SK-N-SH treated with all-trans-retinoic acid at 6 μM for 48 hours (cell line): ENCODE data around the gene SLC35E3.

Experiments
- ATAC-seq: fragments of 200-7000 bp; cut with Tn5 transposase; 3 replicates; pipeline ENCODE4 v1.9.1; 2020; ENCODE audit warnings: mild to moderate bottlenecking, moderate library complexity
- ARNTL ChIP-seq: fragments of 450-650 bp; formaldehyde crosslinking; IDR thresholded peaks from 2 replicates; pipeline ENCODE4 v1.5.0; 2020; ENCODE audit warnings: low read depth, mild to moderate bottlenecking, moderate library complexity, borderline replicate concordance
- BACH2 ChIP-seq: fragments of 250-450 bp; sonication (Bioruptor Pico); IDR thresholded peaks from 2 replicates; pipeline ENCODE4 v1.9.0; 2021; ENCODE audit warnings: mild to moderate bottlenecking, borderline replicate concordance
- CSDC2 ChIP-seq: fragments of 250-450 bp; sonication (Bioruptor Pico); IDR thresholded peaks from 2 replicates; pipeline ENCODE4 v1.5.0; 2020; ENCODE audit warnings: mild to moderate bottlenecking, moderate library complexity
- CSRNP3 ChIP-seq: fragments of 250-450 bp; sonication (Bioruptor Pico); IDR thresholded peaks from 2 replicates; pipeline ENCODE4 v1.5.1; 2021; ENCODE audit warnings: mild to moderate bottlenecking, moderate library complexity
- ESRRG ChIP-seq: fragments of 250-450 bp; sonication (Bioruptor Pico); IDR thresholded peaks from 2 replicates; pipeline ENCODE4 v1.6.1; 2021; ENCODE audit warnings: mild to moderate bottlenecking
- ISL1 ChIP-seq: fragments of 250-450 bp; sonication (Bioruptor Pico); IDR thresholded peaks from 2 replicates; pipeline ENCODE4 v2.1.2; 2022; ENCODE audit warnings: mild to moderate bottlenecking, moderate library complexity
- OSR1 ChIP-seq: fragments of 250-450 bp; sonication (Bioruptor Pico); IDR thresholded peaks from 2 replicates; pipeline ENCODE4 v1.8.0; 2022; ENCODE audit warnings: moderate library complexity, mild to moderate bottlenecking, inconsistent platforms
- PATZ1 ChIP-seq: fragments of 250-450 bp; sonication (Bioruptor Pico); IDR thresholded peaks from 2 replicates; pipeline ENCODE4 v1.8.0; 2020; ENCODE audit warnings: mild to moderate bottlenecking, moderate library complexity, borderline replicate concordance
- POU6F1 ChIP-seq: fragments of 250-450 bp; sonication (Bioruptor Pico); IDR thresholded peaks from 2 replicates; pipeline ENCODE4 v1.8.0; 2021; ENCODE audit warnings: low read depth, mild to moderate bottlenecking, moderate library complexity, borderline replicate concordance
- RARB ChIP-seq: fragments of 250-450 bp; sonication (Bioruptor Pico); IDR thresholded peaks from 2 replicates; pipeline ENCODE4 v1.8.0; 2021; ENCODE audit warnings: mild to moderate bottlenecking, moderate library complexity
- SNAI2 ChIP-seq: fragments of 250-450 bp; sonication (Bioruptor Pico); IDR thresholded peaks from 2 replicates; pipeline ENCODE4 v1.5.0; 2020; ENCODE audit warnings: mild to moderate bottlenecking, moderate library complexity
- TCF4 ChIP-seq: fragments of 250-450 bp; sonication (Bioruptor Pico); IDR thresholded peaks from 2 replicates; pipeline ENCODE4 v1.8.0; 2021; ENCODE audit warnings: mild to moderate bottlenecking, moderate library complexity, borderline replicate concordance
- TOX ChIP-seq: fragments of 250-450 bp; sonication (Bioruptor Pico); IDR thresholded peaks from 2 replicates; pipeline ENCODE4 v1.8.0; 2021; ENCODE audit warnings: mild to moderate bottlenecking, moderate library complexity, borderline replicate concordance
- TSHZ2 ChIP-seq: fragments of 250-450 bp; sonication (Bioruptor Pico); IDR thresholded peaks from 2 replicates; pipeline ENCODE4 v1.5.0; 2020; ENCODE audit warnings: mild to moderate bottlenecking, moderate library complexity
- ZFP30 ChIP-seq: fragments of 450-650 bp; formaldehyde crosslinking; IDR thresholded peaks from 2 replicates; pipeline ENCODE4 v1.5.0; 2022; ENCODE audit warnings: mild to moderate bottlenecking, moderate library complexity
- ZNF565 ChIP-seq: fragments of 450-650 bp; formaldehyde crosslinking; conservative IDR thresholded peaks from 2 replicates; pipeline ENCODE4 v1.5.0; 2020; ENCODE audit warnings: low read depth, mild to moderate bottlenecking, moderate library complexity
- ZNF70 ChIP-seq: fragments of 450-650 bp; formaldehyde crosslinking; IDR thresholded peaks from 2 replicates; pipeline ENCODE4 v1.5.0; 2020; ENCODE audit warnings: mild to moderate bottlenecking, moderate library complexity
- ZNF8 ChIP-seq: fragments of 450-650 bp; formaldehyde crosslinking; IDR thresholded peaks from 2 replicates; pipeline ENCODE4 v1.5.0; 2020; ENCODE audit warnings: mild to moderate bottlenecking, moderate library complexity

SLC35E3 gene

GRCh38 chr12:68766646-68767045 lies 20.7 kb downstream of the SLC35E3 start:
- TF ChIP-seq CSDC2: no peak
- TF ChIP-seq OSR1: no peak
- no peak for TF ChIP-seq ISL1
- no peak for TF ChIP-seq ARNTL (CRISPR knock-in tag)
- TF ChIP-seq ZNF8 (CRISPR knock-in tag): no peak
- TF ChIP-seq RARB (CRISPR knock-in tag): no peak
- no peak for TF ChIP-seq BACH2
- no peak for TF ChIP-seq ESRRG (CRISPR knock-in tag)
- no peak for TF ChIP-seq POU6F1
- no peak for ATAC-seq

- TF ChIP-seq ZNF8 (CRISPR knock-in tag) (no peak), ARNTL (CRISPR knock-in tag) (no peak), POU6F1 (no peak), TCF4 (CRISPR knock-in tag) (no peak), BACH2 (no peak), ZNF565 (CRISPR knock-in tag) (no peak), OSR1 (no peak), ESRRG (CRISPR knock-in tag) (no peak), RARB (CRISPR knock-in tag) (no peak), ZNF70 (no peak), SNAI2 (no peak), CSRNP3 (CRISPR knock-in tag) (no peak), ZFP30 (CRISPR knock-in tag) (no peak)
- no peak for ATAC-seq
Observed at GRCh38 chr12:68767191-68767590, 21.2 kb downstream of the SLC35E3 start.

- TF ChIP-seq TCF4 (CRISPR knock-in tag): no peak
- no peak for TF ChIP-seq SNAI2
- TF ChIP-seq BACH2: no peak
- TF ChIP-seq TSHZ2 (CRISPR knock-in tag): no peak
- TF ChIP-seq PATZ1: no peak
- no peak for TF ChIP-seq TOX (CRISPR knock-in tag)
- TF ChIP-seq OSR1: no peak
- TF ChIP-seq CSRNP3 (CRISPR knock-in tag): no peak
- no peak for ATAC-seq
Observed at GRCh38 chr12:68768431-68768939, 22.5 kb downstream of the SLC35E3 start.
